Activated T-cell treated with anti-CD3 and anti-CD28 coated beads, Interleukin-2, amount 50 U/mL, for 1 hour (primary cell): ENCODE data around the gene SMYD3.

ENCODE experiments used
- DNase-seq: peaks from one replicate; pipeline ENCODE4 v3.0.0-alpha.2; 2020

SMYD3 gene

GRCh38 chr1:246302251-246302625, 204.8 kb downstream of the SMYD3 start:
- no peak for DNase-seq

GRCh38 chr1:246301553-246302250, 205.4 kb downstream of the SMYD3 start:
- DNase-seq = no peak

DNA sequence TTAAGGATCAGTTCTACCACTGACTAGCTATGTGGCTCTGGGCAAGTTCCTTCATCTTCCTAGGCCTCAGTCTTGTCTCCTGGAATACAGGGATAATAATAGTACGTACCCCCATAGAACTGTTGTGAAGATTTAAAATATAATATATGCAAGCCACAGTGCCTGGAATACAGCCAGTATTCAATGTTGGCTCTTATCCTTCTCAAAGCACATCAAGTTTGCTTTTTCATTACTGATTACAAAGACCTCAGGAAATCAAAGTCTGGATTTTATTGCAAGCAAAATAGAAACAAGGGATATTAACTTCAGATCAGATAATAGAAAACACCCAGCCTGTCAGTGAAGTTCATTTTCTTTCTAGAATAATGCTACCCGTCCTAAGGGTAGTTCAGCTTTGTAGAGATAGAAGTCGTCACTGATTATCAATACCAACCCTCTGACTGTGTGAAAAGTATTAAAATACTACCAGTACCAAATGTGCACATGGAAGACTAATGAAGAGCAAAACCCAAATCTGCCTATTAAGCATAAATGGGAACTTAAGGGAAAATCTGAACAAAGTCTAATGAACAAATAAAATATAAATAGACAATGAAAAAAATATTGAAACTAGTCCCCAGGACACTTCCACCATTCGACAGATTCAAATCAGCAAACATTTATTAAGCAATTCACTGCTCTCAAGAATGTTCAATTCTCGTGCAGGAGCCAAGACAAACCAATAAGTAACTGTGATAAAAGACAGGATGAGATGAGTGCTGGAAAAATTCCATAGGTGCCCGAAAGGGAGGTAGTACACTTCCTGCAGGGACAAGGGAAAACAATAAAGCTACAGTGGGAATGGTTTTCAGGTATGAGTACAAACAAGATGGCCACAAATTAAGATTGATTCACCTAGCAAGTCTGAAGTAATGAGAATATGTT, 206.2 kb downstream of the SMYD3 start:
- no peak for DNase-seq

GRCh38 chr1:246297279-246298265, 209.5 kb downstream of the SMYD3 start:
- no peak for DNase-seq

- no peak for DNase-seq
Measured at GRCh38 chr1:246295968-246296367, 211.1 kb downstream of the SMYD3 start.

DNA sequence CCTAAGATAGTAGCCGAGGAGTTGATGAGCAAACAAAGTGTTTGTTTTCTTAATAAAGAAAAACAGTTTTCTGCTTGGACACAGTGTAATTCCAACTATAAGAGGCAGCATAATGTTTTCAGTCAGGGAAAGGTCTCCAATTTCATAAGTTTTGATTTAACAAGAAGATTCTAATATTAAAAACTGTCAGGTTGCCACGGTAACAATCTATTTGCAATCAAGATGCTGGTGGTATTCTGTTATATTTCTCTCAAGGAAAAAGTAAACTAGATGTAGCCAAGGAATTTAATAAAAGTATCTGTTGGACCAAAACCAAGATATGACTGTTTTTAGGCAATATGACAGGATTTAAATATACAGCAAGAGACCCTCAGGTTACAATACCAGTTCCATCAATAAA, 211.7 kb downstream of the SMYD3 start:
- DNase-seq = no peak

GRCh38 chr1:246294263-246294662, 212.8 kb downstream of the SMYD3 start:
- no peak for DNase-seq

DNA sequence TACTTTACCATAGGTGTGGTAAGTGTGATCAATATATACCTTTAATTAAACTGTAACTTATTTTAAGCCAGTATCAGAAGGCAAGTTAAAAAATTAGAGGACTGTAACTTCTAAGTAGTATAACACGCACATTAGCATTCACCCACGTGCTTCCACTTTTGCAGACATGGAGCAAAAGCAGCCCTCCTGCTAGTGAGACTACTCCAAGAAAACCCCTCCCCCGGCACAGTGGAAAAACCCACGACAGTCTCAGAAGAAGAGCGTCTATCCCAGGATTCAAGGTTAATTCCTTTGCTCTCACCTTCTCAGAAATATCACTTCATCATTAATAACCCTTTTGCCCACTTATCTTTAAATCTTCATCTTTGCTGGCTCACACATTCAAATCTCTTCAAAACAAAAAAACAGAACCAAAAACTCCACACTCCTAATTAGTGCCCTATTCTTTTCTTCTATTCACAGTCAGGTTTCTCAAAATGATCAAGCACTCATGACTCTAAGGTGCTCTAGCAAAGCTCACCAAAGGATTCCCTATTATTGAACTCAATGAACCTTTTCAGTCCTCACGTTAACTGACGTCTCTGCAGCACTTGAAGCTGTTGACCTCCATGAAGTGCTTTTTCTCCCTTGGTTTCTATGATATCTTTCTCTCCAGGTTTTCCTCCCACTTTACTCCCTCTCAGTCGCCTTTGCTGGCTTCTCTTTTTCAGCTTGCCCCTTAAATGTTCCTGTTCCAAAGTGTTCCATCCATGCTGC, 213.5 kb downstream of the SMYD3 start:
- no peak for DNase-seq

GRCh38 chr1:246292571-246292970, 214.5 kb downstream of the SMYD3 start:
- no peak for DNase-seq

DNA sequence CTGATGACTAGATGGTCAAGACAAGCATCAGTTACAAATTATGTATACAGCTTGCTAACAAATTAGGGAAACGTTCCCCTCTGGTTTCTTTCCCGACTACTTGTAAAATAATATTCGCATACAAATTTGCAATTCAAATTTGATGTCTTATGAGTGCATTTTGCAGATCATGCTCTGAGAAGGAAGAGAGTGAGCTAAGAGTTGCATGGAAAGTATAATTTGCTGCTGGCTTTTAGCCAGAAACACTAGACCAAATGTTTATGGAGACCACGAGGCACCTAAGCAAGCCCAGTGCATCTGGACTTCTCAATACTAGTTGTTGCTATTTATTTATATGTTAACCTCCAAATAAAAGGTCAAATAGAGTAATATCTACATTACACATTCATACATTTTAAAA, 216.0 kb downstream of the SMYD3 start:
- no peak for DNase-seq

DNA sequence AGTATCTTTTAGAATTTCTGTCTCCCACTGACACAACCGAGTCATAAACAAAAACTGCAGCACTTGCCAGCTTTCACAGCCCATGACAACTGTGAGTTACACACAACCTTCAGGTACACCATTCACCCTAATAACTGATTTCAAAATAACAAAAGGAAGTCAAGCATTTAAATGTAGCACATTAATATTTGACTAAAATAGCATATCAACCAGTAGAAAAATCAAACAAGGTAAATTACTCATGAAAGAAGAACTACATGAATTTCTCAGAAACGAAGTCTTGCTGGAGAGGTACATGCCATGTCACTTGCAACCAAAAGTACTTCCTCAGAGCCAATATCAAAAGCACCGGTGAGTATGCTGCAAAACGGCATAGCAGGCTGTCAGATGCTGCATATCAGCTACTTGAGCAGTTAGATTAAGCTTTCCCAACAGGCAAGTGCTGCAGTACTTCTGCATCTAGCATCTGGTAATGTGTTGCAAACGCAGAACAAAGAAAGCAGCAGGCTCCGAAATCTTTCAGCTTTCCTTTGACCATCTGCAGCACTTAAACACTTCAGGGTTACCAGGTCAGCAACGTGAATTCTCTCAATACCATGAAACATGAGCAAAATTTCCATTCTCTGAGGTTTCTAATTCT, 223.2 kb downstream of the SMYD3 start:
- DNase-seq = no peak

DNA sequence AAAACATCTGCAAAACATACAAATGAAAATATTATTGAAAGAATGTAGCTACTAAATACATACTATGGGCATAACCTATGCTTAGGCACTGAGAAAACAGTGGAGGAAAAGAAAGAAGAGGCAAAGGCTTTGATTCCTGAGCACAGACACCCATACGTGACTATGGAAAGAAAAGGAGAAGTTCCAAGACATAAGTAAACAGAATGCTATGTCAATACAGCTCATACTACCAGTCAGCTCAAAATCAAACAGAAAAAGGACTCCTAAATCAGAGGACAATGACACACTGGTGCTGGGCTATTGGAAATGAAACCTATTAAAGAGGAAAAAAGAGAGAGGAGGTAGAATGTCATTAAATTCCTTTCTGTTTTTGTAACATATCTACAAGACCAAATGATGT, 225.4 kb downstream of the SMYD3 start:
- no peak for DNase-seq

DNA sequence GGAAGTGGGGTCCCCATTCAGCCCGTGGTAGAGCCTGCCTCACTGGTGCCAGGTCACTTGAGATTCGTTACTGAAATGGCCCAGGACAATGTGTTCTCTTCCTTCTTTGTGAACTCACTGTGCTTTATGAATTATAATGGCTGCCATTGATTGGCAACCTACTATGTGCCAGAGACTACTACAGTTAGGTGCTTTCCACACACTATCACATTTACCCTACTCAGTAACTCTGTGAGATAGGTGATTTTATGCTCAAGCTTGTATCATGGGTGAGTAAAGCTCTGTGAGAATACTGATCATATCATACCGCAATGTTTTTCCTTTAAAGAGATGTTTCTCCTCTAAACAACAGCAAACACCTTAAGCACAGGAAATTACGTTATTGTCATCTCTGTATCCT, 225.9 kb downstream of the SMYD3 start:
- no peak for DNase-seq

- no peak for DNase-seq
Measured at GRCh38 chr1:246280551-246280950, 226.5 kb downstream of the SMYD3 start.

GRCh38 chr1:246279402-246279801, 227.7 kb downstream of the SMYD3 start:
- DNase-seq = no peak

DNA sequence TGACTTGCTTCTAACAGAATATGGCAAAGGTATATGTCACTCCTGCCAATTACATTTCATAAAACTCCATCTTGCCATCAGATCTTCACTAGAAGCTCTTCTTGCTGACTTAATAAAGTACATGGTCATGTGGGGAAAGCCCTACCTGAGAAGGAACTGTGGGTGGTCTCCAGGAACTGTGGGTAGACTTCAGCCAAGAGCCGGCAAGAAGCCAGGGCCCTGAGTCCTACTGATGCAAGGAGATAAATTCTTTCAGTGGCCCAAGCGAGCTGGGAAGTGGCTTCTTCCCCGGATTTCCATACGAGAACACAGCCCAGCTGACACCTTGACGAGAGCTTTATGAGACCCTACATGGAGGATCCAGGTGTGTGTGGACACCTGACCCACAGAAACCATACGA, 228.7 kb downstream of the SMYD3 start:
- DNase-seq = no peak

GRCh38 chr1:246275036-246275435, 232.0 kb downstream of the SMYD3 start:
- DNase-seq = no peak

DNA sequence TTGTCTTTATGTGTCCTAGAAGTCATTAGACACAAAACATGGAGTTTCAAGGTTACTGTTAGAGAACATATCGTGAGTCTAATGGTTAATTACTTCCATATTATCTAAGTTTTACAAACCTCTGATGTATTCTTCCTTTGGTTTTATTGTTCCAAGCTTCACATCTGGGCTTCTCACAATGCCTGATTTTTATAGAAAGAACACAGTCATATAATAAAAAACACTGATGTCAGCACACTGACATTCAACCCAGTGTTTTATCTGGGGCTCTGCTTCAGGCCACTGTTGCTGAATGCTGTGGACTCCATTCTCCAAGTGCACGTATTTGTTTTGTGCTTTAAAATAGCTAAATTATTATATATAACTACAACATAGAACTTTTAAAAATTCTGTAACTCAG, 232.9 kb downstream of the SMYD3 start:
- DNase-seq = no peak

GRCh38 chr1:246271516-246271915, 235.6 kb downstream of the SMYD3 start:
- no peak for DNase-seq

- no peak for DNase-seq
Measured at GRCh38 chr1:246270236-246270635, 236.8 kb downstream of the SMYD3 start.

- no peak for DNase-seq
Measured at GRCh38 chr1:246269466-246269865, 237.6 kb downstream of the SMYD3 start.

DNA sequence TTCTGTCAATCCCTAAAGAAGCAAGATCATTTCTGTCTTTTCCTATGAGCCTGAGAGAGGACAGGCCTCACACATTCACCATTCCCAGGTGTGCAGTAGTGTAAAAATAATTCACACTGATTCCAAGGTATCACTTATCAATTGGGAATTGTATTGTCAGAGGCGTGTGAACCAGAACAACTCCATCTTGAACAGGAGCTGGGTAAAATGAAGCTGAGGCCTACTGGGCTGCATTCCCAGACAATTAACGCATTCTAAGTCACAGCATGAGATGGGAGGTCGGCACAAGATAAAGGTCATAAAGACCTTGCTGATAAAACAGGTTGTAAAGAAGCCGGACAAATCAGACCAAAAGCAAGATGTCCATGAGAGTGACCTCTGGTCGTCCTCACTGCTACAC, 239.2 kb downstream of the SMYD3 start:
- no peak for DNase-seq
